Nucleus accumbens (tissue), 56 donors: ENCODE results near the gene CSNK1A1.

Source experiments
- DNase-seq, 56 donors: peaks; one replicate each; lab custom pipeline; 2025; lab: John Stamatoyannopoulos, UW

Gene CSNK1A1

GRCh38 chr5:149443210-149443609 is 108.0 kb downstream of the CSNK1A1 start:
- no peak for DNase-seq

GRCh38 chr5:149442563-149443182 is 108.6 kb downstream of the CSNK1A1 start:
- peak in 49 of 56 donors; percentile 12 to 89 (median 63) for DNase-seq
